Stimulated activated CD4-positive, alpha-beta T cell treated with anti-CD3 and anti-CD28 coated beads, Interleukin-12 subunit alpha, Interleukin-12 subunit beta, amount 100 ng/mL, for 48 hours (primary cell): ENCODE measurements around the gene PET100.
A peak's percentile ranks its signal among the peaks of the same experiment; 100 is the strongest.

ENCODE experiments used
- DNase-seq, 3 donors: peaks; one replicate each; pipeline ENCODE4 v3.0.0-alpha.2; 2020; ENCODE audit warnings: low read depth in 2 of 3, low spot score in 1 of 3

Gene PET100

DNA sequence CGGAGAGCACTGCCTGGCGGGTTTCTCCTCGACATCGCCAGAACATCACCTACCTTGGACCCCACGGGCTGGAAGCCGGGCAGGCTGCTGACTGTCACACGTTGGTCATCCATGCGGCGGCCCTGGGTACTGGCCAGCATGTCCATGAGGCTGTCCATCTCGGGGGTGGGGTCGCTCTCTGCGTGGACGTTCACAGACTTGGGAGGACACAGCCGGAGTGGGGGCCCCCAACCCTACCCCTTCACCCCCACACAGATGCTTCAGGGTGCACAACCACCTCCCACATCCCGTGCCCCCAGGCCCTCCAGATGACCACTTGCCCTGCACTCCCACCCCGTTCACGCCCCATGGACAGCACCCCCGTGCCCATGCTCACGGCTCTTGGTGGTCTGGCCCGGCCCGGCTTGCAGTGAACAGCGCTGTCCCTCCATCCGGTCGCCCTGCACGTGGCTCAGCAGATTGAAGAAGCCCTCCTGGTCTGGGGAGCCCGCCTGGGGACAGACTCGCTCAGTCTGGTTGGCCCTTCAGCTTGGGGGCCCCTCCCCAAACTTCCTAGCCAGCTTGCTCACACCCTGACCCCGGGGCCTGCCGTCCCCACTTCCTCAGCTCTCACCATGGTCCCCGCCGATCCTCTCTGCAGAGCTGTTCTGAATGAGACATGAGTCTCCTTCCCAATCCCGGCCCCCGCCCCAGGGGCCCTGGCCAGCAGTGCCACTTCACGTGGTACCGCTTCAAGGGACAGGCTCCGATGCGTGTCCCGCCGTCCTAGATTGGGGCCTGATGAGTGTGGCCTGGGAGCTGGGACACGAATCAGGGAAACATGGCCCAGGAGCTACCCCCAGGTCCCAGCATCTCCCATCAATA lies 3.0 kb downstream of the PET100 start:
- DNase-seq, result no peak

DNA sequence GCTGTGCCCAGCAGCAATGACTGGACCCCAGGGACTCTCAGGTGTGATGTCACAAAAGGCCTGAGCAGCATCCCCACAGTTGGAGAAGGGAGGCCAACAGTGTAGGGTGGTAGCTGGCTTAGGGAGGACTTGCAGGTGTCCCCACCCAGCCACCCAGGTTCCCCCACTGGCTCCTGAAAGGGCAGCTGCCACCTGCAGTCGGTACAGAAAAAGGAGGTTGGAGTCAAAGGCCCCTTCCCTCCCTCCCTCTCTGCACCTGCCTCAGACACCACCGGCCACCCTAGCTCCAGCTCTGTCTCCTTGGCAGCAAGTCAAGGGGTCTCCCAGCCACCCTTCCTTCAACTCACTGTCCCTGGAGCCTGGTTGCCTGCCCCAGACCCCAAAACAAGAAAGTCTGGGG lies 4.1 kb downstream of the PET100 start, which contains the start of gene PCP2:
Gene PCP2, minus strand, starts transcription at position 22 of the 400 bp plus-strand sequence. CDS start 262 bp downstream, outside the sequence.
- no peak for DNase-seq

DNA sequence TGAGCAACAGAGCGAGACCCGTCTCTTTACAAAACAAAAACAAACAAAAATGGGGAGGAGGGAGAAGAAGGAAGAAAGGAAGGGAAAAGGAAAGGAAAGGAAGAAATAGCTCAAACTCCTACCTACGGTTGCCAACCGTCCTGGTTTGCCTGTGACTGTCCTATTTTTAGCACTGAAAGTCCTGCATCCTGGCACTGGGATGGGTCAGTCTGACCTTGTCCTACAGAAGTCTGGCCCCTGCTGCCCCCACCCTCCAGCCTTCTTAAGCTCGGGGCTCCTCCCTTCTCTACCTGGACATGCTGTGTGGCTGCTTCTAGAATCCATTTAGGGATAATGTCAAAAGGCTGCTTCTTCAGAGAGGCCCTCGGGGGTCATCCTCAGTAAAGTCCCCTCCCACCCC lies 6.1 kb downstream of the PET100 start:
- DNase-seq, result no peak

DNA sequence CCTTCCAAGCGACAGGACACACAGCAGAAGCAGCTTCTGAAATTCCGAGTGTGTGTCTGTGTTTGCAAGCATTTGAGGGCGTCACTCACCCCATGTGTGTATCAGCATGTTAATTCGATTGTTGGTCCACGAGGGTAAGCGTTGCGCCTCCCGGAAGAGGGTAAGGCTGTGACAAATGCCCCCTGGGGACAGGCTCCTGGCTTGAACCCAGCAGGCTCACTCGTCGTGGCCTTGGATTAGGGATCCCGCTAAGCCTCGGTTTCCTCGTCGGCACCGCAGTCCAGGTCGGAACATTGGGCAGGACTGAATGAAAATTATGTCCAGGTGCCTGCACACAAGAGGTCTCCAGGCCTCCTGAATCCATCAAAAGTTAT lies 6.7 kb downstream of the PET100 start:
- DNase-seq, result no peak

DNA sequence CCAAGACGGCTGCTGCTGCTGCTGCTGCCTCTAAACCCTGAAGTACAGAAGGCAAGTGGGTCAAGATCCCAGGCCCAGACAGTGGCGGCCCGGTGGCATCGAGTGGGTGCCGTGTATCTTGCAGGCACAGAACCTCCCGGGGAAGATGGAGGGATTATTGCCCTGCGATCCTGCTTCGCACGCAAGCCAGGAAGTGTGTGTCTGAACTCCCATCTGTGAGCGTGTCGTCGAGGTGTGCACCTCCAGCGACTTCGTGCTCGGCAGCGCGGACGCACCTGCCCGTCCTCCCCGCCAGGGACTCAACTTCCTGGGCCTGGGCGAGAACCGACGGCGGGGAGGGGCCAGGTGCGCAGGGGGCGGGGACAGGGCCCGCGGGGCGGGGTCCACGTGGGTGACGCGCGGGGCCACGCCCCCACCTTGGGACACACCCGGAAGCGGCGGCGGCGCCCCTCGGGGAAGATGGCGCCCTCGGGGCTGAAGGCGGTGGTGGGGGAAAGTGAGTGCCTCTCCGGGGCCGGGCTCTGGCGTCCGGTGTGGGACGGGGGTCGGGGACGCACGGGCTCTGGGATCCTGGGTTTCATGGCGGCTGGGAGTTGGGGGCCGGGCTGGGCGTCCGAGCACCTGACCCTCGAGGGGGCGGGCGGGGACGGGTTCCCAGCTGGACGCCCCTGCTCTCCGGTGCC lies 7.2 kb downstream of the PET100 start, which contains the start of gene STXBP2:
Gene STXBP2, plus strand, starts transcription at position 420 of the 683 bp plus-strand sequence. Its CDS starts 40 bp downstream, at position 460.
- peak; percentile 86 to 92 (median 86) for DNase-seq

DNA sequence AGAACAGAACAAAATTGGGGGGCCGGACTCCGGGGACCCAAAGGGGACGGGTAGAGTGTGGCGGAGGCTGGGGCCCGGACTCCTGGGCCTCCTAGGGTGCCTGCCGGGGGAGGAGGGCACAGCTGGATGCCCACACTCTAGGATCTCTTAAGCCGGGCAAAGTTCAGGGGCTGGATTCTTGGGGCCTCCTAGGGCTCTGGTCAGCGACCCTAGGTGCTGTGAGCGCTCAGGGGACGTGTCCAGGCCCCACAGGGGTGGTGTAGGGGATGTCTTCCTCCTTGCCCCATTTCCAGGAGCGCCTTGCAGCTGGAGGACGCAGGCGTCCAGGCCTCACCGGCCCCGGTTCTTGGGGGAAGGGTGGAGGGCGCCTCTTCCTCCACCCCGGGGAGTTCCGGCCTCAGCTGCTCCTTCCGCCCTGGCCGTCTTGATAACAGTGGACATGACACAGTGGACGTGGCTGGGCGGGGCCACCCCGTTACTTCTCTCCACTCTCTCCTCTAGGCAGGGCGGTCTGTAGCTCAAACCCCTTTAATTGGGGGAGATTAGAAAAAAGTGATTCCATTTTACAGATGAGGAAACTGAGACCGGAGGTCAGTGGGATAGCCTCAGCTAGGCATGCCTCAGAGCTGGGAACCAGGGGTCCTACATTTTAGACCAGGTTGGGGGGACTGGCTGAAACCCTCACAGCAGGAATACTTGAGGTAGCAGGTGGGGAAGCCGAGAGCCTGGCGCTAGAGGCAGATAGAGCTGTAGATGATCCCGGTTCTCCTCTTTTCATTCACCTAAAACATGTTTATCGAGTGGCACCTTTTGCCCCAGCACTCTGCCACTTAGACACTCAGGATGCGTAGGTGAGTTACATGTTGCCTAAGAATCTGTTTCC lies 8.0 kb downstream of the PET100 start:
- DNase-seq, result no peak

DNA sequence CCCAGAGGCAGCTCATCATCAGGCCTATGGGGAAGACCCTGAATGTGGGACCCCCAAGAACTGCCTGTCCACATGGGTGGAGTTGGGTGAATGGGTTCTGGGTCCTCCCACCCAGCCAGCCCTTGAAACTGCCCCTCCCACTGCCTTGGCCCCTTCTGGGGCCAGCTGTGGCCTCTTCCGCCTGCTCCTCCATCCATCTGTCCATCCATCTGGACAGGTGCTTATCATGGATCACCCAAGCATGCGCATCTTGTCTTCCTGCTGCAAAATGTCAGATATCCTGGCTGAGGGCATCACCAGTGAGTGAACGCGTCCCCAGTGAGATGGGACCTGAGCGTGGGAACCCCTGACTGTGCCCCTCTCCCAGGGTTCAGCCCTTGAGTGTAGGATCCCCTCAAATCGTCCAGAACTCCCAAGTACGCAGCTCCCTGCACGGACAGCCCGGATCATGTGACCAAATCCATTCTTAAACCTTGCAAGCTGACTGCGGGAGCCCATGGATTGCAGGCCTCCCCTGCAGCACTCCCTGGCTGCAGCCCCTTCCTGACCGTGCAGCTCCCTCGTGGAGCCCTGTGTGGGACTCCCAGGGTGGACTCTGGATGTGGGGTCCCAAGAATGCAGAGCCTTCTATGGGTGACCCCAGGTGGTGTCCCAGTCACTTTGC lies 9.3 kb downstream of the PET100 start:
- DNase-seq, result no peak

DNA sequence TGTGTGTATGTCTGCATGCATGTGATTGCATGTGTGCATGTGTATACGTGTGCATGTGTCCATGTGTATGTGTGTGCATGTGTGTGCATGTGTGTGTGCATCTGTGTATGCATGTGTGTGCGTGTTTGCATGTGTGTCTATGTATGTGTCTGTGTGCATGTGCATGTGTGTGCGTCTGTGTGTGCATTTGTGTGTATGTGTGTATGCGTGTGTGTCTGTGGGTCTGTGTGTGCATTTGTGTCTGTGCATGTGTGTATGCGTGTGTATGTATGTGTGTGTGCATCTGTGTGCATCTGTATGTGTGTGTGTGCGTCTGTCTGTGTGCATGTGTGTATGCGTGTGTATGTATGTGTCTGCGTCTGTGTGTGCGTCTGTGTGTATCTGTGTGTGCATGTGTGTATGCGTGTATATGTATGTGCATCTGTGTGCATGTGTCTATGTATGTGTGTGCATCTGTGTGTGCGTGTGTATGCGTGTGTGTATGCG lies 10.3 kb downstream of the PET100 start:
- no peak for DNase-seq

DNA sequence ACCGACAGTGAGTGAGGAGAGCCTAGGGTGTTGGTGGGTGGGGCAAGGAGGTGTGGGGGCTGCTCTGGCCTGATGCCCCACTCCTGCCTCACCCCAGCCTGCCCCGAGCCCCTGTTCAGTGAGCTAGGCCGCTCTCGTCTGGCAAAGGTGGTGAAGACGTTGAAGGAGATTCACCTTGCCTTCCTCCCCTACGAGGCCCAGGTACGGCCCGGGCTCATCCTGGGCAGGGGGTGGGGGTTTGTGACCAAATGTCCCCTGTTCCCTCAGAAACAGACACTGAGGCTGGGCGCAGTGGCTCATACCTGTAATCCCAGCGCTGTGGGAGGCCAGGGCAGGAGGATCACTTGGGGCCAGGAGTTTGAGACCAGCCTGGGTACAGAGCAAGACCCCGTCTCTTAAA lies 11.2 kb downstream of the PET100 start:
- no peak for DNase-seq

DNA sequence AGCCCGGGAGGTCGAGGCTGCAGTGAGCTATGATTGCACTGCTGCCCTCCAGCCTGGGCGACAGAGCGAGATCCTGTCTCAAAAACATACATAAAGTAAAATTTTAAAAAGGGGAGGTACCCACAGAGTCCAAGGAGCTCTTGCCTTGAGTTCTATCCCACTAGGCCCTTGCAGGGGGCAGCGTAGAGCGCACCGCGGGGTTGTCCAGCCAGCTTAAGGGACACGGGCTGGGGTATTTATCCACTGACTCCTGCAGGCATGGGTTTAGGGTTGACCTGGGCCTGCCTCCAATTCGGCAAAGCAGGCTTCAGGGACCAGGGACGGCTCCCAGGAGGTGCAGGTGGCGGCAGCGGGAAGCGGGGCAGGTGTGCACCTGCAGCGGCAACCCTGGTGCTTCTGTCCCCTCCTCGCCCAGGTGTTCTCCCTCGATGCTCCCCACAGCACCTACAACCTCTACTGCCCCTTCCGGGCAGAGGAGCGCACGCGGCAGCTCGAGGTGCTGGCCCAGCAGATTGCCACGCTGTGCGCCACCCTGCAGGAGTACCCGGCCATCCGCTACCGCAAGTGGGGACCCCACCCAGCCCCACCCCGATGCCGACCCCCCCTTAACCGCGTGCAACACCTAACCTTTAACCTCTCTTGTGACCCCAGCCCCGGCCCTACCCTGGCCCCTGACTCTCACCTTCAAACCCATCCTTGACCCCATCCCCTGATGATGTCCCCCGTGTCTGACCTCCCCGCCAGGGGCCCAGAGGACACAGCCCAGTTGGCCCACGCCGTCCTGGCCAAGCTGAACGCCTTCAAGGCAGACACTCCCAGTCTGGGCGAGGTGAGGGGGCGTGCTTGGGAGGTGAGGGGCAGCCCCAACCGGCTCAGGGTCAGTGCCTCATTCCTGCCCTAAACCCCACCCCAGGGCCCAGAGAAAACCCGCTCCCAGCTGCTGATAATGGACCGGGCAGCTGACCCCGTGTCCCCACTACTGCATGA lies 12.0 kb downstream of the PET100 start:
- DNase-seq, result no peak

DNA sequence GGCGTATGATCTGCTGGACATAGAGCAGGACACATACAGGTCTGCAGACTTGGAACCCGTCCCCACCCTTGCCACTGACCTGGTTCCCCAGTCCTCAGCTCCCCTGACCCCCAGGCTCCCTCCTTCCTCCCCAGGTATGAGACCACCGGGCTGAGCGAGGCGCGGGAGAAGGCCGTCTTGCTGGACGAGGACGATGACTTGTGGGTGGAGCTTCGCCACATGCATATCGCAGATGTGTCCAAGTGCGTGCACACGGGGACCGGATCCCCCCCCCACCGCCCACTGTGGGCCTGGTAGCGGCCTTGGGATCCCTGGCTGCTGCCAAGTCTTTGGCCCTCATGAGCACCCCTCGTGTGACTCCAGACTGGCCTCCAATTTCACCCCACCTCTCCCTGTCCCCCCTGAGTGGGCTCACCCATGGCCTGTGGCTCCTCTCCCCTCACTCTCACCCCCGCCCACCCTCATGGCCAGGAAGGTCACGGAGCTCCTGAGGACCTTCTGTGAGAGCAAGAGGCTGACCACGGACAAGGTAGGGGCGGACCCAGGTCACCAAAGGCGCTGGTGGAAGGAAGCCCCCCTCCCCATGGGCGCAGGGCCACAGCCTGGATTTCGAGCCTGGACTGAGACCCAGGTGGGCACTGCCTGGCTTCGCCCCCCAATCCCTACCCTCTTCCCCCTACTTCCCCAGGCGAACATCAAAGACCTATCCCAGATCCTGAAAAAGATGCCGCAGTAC lies 12.9 kb downstream of the PET100 start:
- no peak for DNase-seq

DNA sequence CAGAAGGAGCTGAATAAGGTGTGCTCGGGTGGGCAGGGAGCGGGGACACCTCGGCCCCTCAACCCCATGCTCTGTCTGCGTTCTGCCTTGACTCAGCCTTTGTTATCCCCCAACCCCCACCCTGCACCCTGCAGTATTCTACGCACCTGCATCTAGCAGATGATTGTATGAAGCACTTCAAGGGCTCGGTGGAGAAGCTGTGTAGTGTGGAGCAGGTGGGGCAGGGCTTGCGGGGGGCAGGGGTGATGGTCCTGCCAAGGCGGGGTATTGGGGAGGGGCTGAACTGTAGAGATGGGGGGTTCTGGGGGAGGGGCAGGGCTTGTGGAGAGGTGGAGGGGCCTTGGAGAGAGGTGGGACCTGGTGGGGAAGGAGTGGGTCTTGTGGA lies 13.4 kb downstream of the PET100 start:
- DNase-seq, result no peak

DNA sequence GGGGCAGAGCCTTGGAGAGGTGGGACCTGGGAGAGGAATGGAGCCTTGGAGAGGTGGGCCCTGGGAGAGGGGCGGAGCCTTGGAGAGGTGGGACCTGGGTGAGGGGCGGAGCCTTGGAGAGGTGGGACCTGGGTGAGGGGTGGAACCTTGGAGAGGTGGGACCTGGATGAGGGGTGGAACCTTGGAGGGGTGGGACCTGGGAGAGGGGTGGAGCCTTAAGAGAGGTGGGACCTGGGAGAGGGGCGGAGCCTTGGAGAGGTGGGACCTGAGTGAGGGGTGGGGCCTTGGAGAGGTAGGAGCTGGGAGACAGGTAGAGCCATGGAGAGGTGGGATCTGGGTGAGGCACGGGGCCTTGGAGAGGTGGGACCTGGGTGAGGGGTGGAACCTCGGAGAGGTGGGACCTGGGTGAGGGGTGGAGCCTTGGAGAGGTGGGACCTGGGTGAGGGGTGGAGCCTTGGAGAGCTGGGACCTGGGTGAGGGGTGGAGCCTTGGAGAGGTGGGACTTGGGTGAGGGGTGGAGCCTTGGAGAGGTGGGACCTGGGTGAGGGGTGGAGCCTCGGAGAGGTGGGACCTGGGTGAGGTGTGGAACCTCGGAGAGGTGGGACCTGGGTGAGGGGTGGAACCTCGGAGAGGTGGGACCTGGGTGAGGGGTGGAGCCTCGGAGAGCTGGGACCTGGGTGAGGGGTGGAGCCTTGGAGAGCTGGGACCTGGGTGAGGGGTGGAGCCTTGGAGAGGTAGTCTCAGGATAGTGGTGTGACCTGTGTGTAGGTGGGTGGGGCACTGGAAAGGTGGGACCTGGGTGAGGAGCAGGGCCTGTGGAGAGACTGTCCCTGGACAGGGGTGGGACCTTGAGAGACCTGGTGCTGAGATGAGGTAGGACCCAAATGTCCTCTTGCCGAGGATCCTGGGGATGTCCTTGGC lies 14.3 kb downstream of the PET100 start:
- DNase-seq, result peak in 2 of 3 donors; percentile 13 to 37

DNA sequence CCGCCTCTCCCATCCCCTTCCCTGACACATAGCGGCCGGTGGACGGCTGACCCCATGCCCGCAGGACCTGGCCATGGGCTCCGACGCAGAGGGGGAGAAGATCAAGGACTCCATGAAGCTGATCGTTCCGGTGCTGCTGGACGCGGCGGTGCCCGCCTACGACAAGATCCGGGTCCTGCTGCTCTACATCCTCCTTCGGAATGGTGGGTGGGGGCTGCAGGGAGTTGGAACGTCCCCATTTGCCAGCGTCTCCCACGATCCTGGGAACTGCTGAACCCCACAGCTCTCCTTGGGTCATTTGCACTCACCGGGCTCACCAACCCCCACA lies 14.9 kb downstream of the PET100 start:
- no peak for DNase-seq

DNA sequence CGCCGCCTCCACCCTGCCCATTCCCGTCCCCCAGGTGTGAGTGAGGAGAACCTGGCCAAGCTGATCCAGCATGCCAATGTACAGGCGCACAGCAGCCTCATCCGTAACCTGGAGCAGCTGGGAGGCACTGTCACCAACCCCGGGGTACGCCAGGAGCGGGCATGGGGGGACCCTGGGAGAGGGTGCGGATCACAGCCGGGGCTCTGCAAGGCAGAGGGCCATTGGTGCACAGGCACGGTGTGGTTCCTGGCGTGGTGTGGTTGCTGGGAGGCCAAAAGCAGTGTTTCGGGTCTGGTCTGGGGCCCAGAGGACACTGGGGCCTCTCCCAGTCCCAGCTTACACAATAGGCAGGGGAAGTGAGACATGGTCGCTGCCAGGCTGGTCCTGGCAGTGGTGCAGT lies 15.6 kb downstream of the PET100 start:
- DNase-seq, result no peak

DNA sequence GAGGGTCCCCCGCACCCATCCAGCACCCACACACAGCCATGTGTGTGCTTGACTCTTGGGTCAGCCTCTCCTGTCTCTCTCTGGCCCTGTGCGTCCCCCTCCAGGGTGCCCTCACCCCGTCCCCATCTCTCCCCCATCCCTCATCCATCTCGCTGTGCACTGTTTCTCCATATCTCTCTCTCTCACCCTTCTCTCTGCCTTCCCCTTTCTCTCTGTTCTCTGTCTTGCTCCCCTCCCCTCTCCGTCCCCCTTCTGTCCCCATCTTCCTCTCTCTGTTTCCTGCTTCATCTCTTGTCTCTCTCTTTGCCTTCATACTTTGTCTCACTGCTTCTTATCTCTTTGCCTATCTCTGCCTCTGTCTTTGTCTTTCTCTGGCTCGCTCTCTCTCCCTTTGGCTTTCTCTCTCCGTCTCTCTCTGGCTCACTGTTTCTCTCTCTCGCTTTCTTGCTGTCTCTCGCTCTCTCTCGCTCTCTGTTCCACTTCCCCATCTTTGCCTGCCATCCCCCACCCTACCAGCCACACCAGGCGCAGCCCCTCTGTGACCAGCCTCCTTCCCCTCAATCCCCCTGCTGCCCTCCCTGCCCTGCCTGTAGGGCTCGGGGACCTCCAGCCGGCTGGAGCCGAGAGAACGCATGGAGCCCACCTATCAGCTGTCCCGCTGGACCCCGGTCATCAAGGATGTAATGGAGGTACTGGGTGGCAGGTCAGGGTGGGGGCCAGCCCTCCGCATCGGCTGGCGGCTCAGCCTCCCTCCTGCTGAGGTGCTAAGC lies 16.2 kb downstream of the PET100 start:
- DNase-seq, result no peak

DNA sequence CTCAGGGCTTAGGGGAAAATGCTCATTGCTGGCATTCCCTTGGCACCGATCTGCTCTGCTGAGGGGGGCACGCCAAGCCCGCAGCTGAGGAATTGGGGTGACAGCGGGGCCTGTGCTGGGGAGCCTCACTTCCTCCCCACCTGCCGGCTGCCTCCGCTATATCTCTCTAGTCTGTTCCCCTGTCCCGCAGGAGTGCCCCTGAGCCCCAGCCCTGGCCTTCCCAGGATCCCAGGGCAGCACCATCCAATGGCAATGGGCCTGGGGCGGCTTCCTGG lies 16.8 kb downstream of the PET100 start:
- no peak for DNase-seq
